Lower leg skin (tissue), 4 donors: ENCODE measurements around the gene CDK18. TPM values are rescaled to one million over a fixed set of nuclear protein-coding genes. Genes with fewer than 3 reads are reported as not detected.

Source experiments
- DNase-seq, 2 donors: peaks; one replicate each; pipeline ENCODE4 v3.0.0-alpha.2; 2019; ENCODE audit warnings: low spot score in 2 of 2
- H3K4me3 ChIP-seq: fragments of 200-600 bp; sonication (generic); 2 replicates; pipeline ENCODE4 v1.5.1; 2017; ENCODE audit warnings: mild to moderate bottlenecking, low read depth; ENCODE audit not compliant: poor library complexity, severe bottlenecking
- POLR2A ChIP-seq, 2 donors: fragments of 450-650 bp; IDR thresholded peaks; one replicate each; pipeline ENCODE4 v1.6.1; 2016 to 2017; ENCODE audit warnings: antibody characterized with exemption in 2 of 2, mild to moderate bottlenecking in 1 of 2, moderate library complexity in 1 of 2
- WGBS, 2 donors: methylation state at CpG; one replicate each; pipeline ENCODE4 v1.1.5; 2018; 5-methylcytosine and 5-hydroxymethylcytosine counted together
- intact Hi-C: fragments of 100-400 bp; cut with DNase I; formaldehyde crosslinking; loops from one replicate; pipeline ENCODE4 v1.15.0; 2023; ENCODE audit warnings: low total_unique reads
- total RNA-seq, 4 donors: library from RNA; depleted of rRNA; stranded (reverse); fragments of >200 nt; gene quantifications; one replicate each; pipeline ENCODE4 v1.1.0, GENCODE V29; 2016
- TF ChIP-seq, protein P1 (sequence below), 3 donors: fragments of 450-650 bp; IDR thresholded peaks; one replicate each; pipeline ENCODE4 v1.5.1; 2016; ENCODE audit warnings: antibody characterized with exemption in 3 of 3, mild to moderate bottlenecking in 3 of 3, moderate library complexity in 2 of 3

CDK18 gene
- total RNA-seq, 4 donors from 2014 or later = 4.5 to 6.5 (median 5.1) TPM

GRCh38 chr1:205578780-205579571 is 74.5 kb downstream of the CDK18 start:
- peak in 1 of 2 donors; percentile 67 for DNase-seq
- WGBS, 2 donors = 65 to 73% methylated on average over 9 of the region's 9 CpGs
- TF ChIP-seq, protein P1, sequence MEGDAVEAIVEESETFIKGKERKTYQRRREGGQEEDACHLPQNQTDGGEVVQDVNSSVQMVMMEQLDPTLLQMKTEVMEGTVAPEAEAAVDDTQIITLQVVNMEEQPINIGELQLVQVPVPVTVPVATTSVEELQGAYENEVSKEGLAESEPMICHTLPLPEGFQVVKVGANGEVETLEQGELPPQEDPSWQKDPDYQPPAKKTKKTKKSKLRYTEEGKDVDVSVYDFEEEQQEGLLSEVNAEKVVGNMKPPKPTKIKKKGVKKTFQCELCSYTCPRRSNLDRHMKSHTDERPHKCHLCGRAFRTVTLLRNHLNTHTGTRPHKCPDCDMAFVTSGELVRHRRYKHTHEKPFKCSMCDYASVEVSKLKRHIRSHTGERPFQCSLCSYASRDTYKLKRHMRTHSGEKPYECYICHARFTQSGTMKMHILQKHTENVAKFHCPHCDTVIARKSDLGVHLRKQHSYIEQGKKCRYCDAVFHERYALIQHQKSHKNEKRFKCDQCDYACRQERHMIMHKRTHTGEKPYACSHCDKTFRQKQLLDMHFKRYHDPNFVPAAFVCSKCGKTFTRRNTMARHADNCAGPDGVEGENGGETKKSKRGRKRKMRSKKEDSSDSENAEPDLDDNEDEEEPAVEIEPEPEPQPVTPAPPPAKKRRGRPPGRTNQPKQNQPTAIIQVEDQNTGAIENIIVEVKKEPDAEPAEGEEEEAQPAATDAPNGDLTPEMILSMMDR (IDR thresholded peaks at IDR 0.05) = no peak
- TF ChIP-seq POLR2A (IDR thresholded peaks at IDR 0.05) = no peak
- H3K4me3 ChIP-seq = no peak overlapping the region
- intact Hi-C loops = no loop called here

DNA sequence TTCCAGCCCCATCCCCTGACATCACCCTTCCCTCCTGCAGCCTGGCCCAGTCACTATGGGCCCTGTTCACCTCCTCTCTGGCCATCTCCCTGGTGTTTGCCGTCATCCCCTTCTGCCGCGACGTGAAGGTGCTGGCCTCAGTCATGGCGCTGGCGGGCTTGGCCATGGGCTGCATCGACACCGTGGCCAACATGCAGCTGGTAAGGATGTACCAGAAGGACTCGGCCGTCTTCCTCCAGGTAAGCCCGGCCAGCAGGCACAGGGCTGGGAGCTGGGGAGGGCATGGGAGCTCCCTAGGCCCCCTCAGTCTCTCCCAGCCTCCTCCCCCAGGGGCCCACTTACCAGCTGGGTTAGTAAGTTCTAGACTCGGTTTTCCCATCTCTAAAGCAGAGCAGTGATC is 75.2 kb downstream of the CDK18 start:
- peak in 1 of 2 donors; percentile 77 for DNase-seq
- H3K4me3 ChIP-seq = no peak overlapping the region

GRCh38 chr1:205580140-205580922 is 75.9 kb downstream of the CDK18 start:
- intact Hi-C loops = loop anchor here (10.0 kb wide), 1 partner anchor 806 kb away; no protein-coding TSS in a partner anchor
- 81 to 84% methylated on average over 15 of the region's 15 CpGs for WGBS, 2 donors
- no peak overlapping the region for H3K4me3 ChIP-seq
- peak in 1 of 2 donors; percentile 79 for DNase-seq
- TF ChIP-seq, protein P1 (IDR thresholded peaks at IDR 0.05) = no peak
- TF ChIP-seq POLR2A (IDR thresholded peaks at IDR 0.05) = no peak

More for the DNA sequence above, 75.2 kb downstream of the CDK18 start:
- TF ChIP-seq, protein P1 (IDR thresholded peaks at IDR 0.05) = no peak
- TF ChIP-seq POLR2A (IDR thresholded peaks at IDR 0.05) = no peak
- intact Hi-C loops = loop anchor here (10.0 kb wide), 1 partner anchor 805 kb away; no protein-coding TSS in a partner anchor
- WGBS, 2 donors = 84 to 89% methylated on average over 10 to 12 of the region's 12 CpGs

DNA sequence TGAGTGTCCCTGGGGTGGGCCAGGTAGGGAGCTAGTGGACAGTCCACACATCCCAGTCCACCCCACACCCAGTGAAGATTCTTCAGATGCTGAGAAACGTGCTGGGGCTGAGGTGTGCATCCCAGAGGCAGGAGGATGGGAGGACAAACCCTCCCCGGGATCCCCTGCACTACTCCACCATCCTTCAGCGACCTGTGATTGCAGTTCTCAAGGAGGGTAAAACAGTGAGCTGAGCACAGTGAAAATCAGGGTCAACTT is 76.4 kb downstream of the CDK18 start:
- H3K4me3 ChIP-seq = no peak overlapping the region
- 85 to 89% methylated on average over 3 of the region's 3 CpGs for WGBS, 2 donors
- TF ChIP-seq, protein P1 (IDR thresholded peaks at IDR 0.05) = no peak
- TF ChIP-seq POLR2A (IDR thresholded peaks at IDR 0.05) = no peak
- intact Hi-C loops = loop anchor here (10.0 kb wide), 1 partner anchor 806 kb away; no protein-coding TSS in a partner anchor
- peak in 1 of 2 donors; percentile 78 for DNase-seq

- TF ChIP-seq, protein P1 (IDR thresholded peaks at IDR 0.05) = no peak
- TF ChIP-seq POLR2A (IDR thresholded peaks at IDR 0.05) = no peak
- H3K4me3 ChIP-seq = no peak overlapping the region
- peak in 1 of 2 donors; percentile 80 for DNase-seq
- intact Hi-C loops = loop anchor here (10.0 kb wide), 1 partner anchor 807 kb away; no protein-coding TSS in a partner anchor
- 88 to 89% methylated on average over 4 to 9 of the region's 9 CpGs for WGBS, 2 donors
These were observed 77.0 kb downstream of the CDK18 start for GRCh38 chr1:205581321-205581980.
